Right renal pelvis (tissue), 4 donors: Measurements from ENCODE around the gene LRRC47. TPM values are rescaled to one million over a fixed set of nuclear protein-coding genes. Genes with fewer than 3 reads are reported as not detected.
"Not testable (repeated sequence)": the region's sequence is repeated elsewhere in the genome, so short reads cannot be mapped to it uniquely, and the experiment has no call there.

Source experiments
- DNase-seq, 4 donors: peaks; one replicate each; pipeline ENCODE4 v3.0.0-alpha.2; 2013; ENCODE audit warnings: low read depth in 4 of 4, low spot score in 3 of 4, missing footprints in 1 of 4
- polyA plus RNA-seq, 4 donors: library from polyadenylated mRNA; unstranded; fragments of 120-200 nt; gene quantifications; one replicate each; pipeline ENCODE4 v1.2.1, GENCODE V29; 2013; ENCODE audit not compliant: insufficient read length in 4 of 4

Gene LRRC47
- polyA plus RNA-seq, 4 donors = 66.6 to 75.8 (median 69.8) TPM

DNA sequence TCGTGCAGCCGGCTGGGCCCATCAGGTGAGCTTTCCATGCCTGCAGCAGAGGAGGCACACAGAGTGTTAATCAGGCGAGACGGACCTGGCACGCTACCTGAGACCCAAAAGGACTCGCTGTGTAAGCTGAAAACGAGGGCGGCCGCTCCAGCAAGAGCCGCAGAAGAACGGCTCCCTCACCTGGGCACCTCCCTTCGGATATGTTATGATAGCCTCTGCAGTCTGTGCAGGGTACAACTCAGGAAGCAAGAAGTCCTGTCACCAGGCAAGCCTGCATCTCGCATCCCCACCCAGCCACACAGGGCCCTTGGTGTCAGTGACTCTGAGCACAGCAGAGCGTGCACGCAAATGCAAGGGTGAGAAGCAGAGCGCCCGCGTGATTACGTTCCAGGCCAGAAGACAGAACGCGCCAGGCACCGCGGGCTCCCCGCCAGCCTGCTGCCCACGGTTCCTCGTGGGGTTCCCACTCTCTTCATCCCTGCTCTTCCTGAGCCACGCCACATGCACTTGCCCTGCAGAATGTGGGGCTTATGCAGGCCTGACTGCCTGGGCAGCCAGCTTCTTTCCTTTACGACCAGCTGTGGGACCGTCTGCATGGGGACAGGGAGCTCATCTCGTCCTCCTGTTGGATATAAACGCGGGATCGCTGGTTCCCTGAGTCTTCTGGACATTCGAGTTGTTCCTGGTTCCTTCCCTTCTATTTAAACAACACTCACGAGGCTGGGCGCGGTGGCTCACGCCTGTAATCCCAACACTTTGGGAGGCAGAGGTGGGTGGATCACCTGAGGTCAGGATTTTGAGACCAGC, 20.2 kb upstream of the LRRC47 start:
- no peak for DNase-seq

DNA sequence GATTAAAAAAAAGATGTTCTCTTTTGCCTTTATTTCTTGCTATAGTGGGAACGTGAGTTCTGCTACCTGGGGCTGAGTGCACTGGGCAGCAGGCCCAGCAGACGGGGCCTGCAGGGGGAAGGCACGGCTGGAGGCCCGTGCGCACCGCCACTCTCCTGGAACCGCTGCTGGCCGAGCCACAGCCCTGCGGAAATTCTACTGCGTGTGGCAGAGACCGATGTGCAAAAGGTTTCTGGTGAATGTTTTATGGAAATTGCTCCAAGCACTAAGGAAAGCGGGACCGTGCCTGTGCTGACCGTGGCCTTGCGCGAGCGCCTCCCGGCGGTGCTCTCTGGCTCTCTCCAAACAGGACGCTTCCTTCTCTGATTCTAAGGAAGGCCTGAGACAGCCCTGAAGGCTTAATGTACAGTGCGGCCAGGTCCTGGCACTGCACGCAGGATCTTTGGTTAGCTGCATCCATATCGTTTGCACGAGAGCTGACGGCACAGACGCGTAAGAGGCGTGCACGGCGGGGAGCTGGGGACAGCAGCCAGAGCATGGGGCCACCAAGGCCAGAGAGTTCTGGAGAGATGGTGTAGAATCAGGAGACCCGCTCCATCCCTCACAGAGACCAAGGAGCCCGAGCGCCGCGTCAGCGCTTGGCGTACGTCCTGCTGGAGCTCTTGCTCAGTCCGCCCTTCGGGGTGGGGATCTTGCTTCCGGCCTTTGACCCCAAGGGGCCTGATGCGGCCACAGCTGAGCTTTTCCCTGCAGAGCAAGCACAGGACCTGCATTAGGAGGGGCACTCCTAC, 18.7 kb upstream of the LRRC47 start:
- no peak for DNase-seq

DNA sequence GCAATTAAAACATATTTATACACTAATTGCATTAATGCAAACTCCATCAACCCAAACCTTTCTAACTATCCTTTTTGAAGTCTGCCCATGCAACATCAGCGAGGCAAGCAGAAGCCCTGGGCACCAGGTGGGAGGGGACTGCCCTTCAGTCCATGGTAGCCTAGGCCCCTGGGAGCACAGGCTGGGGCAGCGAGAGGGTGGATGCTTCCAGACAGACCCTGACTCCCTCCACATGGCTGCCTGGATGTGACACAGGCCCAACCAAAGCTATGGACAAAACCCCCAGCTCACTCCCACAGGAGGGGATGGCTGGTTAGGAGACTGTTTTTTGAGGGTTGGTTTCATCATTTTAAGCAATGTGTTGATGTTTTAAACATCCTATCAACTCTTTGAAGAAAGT, 17.8 kb upstream of the LRRC47 start:
- DNase-seq = no peak

DNA sequence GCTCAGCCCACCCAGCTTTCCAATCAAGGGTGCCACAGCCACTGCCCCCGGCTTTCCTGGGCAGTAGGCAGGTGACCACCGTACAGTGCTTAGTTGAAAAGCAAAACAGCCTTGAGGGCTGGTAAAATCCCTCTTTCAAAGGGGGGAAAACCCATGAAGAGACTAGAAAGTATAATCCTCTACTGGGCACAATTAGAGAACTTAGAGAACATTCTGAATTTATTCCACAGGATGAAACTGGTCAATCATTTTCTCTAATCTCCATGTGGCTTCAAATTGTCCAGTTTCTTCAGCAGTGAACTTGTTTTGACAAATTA, 15.3 kb upstream of the LRRC47 start:
- no peak for DNase-seq

DNA sequence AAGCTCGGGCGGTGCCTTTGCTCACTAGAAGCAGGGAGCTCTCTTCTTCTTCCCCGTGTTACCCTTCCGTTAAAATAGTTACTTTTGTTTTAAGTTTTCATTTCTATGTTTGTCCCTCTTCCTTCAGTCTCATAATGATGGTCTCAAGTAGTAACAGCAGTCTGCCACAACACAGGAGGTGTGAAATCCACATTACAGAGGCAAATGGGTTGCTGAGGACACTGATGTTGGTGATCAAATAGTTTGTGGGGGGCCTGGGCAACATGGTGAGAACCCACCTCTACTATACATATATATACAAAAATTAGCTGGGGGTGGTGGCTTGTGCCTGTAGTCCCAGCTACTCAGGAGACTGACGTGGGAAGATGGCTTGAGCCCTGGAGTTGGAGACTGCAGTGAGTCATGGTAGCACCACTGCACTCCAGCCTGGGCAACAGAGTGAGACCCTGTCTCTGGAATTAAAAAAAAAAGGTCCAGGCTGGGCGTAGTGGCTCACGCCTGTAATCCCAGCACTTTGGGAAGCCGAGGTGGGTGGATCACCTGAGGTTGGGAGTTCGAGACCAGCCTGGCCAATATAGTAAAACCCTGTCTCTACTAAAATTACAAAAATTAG, 14.0 kb upstream of the LRRC47 start:
- DNase-seq = not testable (repeated sequence)

DNA sequence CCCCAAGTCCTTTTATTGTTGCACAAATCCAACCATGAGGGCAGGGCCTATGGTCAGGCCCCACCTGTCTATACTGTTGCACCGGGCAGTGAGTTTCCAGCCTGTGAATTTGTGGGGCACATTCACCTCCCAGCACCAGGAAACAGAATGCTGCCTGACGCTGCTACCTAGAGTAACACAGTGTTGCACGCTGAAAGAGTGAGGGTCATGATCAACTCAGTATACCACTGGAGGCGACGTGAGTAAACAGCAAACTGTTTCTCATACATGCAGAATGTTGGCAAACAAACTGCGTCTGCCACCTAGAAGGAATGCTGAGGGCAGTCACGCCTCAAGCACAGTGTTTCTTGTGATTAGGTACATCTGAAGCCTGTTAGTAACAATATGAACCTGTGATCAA, 13.4 kb upstream of the LRRC47 start:
- DNase-seq = no peak

DNA sequence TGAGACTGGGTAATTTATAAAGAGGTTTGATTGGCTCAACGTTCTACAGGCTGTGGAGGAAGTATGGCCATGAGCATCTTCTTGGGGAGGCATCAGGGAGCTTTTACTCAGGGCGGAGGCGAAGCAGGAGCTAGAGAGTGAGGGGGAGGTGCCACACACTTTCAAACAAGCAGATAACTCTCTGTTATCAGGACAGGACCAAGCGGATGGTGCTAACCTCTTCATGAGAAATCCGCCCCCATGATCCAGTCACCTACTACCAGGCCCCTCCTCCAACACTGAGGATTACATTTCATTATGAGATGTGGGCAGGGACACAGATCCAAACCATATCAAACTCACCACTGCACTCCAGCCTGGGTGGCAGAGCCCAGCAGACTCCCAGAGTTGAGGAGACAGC, 11.5 kb upstream of the LRRC47 start:
- no peak for DNase-seq

DNA sequence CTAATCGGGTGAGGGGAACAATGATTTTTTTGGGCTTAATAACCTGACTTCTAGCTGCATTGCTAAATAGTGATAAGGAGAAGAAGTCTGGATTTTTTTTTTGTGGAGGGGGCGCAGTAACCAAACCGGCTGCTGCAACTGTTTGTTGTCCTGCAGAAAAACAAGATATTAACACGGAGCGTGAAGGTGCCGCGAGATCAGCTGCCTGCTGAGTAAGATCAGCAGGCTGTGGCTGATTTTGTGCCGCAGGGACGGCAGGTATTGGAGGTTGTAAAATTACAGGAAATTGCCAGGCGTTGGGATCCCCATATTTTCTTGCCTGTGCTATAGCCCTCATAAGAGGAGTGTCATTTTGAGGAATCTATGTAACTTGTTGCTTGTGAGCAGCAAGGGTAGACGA, 8.7 kb upstream of the LRRC47 start:
- no peak for DNase-seq

DNA sequence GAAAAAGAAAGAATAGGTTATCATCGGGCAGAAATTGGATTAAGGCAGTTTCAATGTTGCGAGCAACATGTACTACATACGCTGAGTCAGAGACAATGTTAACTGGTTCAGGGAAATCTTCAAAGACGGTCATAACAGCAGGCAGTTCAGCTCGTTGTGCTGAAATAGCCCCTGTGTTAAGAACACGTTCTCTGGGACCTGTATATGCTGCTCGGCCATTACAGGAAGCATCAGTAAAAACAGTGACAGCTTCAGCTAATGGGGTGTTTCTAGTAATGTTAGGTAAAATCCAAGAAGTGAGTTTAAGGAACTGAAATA, 8.3 kb upstream of the LRRC47 start:
- DNase-seq = not testable (repeated sequence)

DNA sequence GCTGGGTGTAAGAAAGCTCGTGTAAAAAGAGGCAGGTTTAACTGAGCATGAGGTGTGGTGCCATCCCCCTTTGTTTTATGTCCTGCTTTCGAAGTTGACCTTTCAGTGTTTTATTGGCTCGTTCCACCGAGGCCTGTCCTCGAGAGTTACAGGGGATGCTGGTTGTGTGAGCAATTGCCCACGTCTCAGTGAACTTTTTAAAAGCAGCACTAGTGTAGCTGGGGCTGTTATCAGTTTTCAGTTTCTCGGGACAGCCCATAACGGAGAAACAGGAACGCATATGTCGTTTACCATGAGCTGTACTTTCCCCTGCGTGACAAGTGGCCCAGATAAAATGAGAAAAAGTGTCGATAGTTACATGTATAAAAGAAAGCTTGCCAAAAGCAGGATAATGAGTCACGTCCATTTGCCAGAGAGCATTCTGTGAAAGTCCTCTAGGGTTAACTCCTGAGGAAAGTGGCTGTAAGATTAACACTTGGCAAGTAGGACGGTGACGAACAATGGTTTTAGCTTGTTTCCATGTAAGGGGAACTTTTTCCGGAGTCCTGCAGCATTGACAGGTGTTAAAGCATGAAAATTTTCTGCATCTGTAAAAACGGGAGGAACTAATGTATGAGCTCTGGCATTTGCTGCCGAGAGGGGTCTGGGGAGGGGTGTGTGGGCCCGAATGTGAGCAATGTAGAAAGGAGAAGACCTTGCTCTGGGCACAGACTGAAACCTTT, 7.8 kb upstream of the LRRC47 start:
- DNase-seq = no peak

DNA sequence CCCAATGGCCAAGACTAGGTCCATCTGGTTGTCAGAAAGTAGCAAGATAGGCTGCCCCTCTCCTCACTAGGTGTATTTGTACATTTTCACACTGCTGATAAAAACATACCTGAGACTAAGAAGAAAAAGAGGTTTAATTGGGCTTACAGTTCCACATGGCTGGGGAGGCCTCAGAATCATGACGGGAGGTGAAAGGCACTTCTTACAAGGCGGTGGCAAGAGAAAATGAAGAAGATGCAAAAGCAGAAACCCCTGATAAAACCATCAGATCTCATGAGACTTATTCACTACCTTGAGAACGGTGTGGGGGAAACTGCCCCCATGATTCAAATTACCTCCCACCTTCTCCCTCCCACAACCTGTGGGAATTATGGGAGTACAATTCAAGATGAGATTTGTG, 4.5 kb upstream of the LRRC47 start:
- not testable (repeated sequence) for DNase-seq

DNA sequence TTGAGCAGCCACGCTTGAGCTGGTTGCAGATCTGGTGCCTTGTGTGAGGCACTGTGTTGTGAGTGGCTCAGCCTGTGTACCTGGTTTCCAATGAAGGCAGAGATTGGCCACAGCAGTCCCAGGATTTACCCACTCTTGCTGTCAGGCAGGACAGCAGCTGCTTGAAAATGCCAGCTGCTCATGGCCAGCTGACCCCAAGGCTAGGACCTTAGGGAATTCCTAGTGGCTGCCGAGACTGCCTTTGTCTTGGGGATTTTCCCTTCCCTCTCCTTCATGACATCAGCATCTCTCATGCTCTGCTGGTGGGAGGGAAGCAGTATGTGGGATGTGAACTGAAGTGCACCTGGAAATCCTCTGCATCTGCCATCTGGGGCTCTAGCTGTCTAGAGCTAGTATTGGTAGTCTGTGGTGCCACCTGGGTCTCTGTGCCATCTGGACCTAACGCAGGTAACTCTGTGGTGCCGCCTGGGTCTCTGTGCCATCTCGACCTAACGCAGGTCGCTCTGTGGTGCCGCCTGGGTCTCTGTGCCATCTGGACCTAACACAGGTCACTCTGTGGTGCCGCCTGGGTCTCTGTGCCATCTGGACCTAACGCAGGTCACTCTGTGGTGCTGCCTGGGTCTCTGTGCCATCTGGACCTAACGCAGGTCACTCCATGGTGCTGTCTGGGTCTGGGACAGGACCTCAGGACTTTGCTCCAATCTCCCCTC, 3.8 kb upstream of the LRRC47 start:
- no peak for DNase-seq

DNA sequence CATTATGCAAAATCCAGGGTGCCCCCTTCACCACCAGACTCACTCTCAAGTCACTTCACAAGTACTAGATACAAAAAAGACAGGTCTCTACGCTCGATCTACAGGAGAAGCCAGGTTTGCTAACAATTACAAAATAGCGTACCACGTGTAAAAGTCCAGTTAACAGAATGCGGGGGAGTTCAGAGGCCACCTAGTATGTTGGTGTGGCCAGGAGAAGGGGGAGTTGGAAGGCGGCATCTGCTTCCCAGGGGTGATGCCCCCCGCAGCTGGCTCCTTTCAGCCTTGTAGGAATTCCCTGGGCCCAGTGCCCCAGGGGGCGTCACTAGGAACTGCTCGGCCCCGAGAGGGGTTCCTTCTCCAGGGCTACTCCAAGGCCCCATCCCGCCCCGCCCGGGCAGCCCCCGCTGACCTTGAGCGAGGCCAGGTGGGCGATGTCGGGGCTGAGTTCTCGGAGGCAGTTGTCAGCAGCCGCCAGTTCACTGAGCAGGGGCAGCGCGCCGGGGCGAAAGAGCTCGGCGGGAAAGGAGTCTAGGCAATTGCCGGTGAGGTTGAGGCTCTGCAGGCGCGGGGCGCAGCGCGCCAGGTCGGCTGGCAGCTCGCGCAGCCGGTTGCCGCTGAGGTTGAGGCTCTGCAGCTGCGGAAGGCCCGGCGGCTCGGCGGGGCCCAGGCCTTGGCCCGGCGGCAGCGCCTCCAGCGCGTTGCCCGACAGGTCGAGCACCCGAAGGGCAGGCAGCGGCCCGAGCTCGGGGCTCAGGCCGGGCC, 664 bp downstream of the LRRC47 start:
- no peak for DNase-seq

DNA sequence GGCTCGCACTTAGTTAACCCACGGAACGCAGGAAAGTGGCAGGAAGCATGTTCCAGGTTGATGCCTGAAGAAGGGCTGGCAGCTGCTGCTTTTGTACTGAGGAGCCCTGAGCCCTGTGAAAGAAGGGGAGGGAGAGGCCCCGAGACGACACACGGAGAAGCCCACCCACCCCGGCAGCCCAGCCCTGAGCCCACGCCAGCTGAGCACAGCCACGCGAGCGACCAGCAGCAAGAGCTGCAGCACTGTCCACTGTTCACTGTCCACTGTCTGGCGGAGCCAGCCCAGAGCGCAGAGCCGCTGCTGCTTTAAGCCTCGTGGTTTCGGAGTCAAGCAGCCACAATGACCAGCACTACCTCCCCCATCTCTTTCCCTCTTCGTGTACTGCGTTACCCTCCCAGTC, 5.3 kb downstream of the LRRC47 start:
- DNase-seq = no peak

DNA sequence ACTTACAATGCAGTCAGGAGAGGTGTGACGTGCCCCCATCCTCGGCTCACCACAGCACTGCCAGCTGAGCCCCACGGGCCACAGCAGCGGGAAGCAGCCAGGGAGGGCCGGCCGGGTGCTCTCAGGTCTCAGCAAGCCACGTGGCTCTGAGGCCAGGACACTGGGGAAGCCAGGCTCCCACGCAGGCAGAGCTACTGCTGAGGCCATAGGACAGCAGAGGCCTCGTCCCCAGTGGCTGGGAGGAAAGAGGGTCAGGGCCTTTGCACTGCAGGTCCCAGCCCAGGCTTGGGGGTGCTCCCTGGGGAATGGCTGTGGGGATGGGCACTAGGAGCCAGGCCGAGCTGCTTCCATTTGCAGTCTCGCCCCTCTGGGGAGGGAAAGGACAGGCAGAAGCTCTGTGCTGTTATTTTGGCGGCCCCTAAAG, 5.8 kb downstream of the LRRC47 start:
- DNase-seq = no peak

DNA sequence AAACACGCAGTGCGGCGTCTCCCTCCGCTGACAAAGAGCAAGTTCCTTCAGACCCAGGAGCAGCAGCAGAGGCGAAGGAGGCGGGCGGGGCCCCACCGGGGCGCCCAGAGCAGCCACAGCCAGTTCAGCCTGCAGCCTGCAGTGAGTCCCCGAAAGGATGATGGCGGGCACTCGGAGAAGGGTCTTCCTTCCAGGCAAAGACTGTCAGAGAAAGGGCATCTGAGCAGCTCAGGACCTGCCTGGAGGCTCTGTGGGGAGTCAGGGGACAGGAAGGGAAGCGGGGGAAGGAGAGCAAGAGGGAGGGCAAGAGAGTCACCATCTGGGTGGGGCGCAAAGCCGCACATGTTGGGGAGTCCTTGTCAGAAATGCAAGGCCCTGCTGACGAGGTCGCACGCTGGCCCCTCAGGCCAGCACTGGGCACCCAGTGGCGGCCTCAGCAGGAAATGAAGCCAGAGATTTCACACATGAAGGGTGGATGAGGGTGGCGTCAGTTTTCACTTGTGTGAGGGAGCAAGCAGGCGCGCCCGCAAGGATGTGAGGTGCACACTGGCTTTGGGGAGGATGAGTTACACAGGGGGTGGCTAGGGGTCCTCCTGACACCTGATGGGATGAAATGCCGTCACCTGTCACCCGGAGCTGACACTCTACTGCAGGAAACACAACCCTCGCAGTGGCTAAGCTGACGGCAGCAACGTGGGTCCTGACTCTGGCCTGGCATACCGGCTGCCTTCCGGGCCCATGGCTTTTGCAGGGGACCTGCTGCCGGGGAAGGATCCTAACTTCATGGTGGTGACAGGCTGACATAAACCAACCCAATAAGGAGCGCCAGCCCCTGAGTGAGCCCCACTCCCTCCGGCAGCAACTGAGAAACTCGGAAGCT, 6.6 kb downstream of the LRRC47 start:
- DNase-seq = no peak

DNA sequence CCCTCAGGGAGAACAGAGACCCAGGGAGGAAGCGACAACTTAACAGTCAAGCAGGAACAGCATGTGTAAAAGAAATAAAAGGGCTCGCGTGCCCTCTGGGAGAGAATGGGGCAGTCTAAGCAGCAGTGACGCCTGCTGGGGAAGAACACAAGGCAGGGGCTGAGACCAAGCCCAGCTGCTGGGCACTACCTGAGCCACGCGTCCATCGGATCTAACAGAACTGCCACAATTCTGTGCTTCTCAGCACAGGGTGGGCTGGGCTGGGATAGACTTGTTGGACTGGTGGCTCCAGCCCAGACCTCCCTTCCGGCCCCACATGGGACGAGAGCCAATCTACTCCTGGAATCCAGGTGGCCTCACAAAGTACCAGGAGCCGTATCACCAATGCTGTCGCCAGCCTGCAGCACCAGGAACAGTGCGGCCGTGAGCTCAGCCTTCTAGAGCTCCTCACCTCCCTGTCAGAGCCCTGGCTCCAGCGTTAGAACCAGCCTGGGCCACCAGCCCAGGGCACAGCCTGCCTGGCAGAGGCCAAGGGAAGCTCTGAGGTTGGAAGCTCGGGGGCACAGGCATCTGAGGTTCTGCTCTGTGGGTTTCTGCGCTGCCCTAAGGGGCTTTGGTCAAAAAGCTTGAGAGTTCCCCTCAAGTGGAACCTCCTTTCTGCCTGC, 7.4 kb downstream of the LRRC47 start:
- DNase-seq = no peak
